GM06990 (cell line): ENCODE data around the gene TNF.

Experiments
- DNase-seq: peaks from one replicate; pipeline ENCODE4 v3.0.0-alpha.2; 2011; ENCODE audit not compliant: insufficient read length; ENCODE audit errors: extremely low read depth
- H3K27me3 ChIP-seq: replicated peaks from 2 replicates; pipeline ENCODE4 v1.6.0; 2011; ENCODE audit warnings: low read length; ENCODE audit not compliant: control insufficient read depth, insufficient read depth
- H3K36me3 ChIP-seq: 2 replicates; pipeline ENCODE4 v1.5.1; 2011; ENCODE audit warnings: low read length; ENCODE audit not compliant: control insufficient read depth, insufficient read depth
- H3K4me3 ChIP-seq: replicated peaks from 2 replicates; pipeline ENCODE4 v1.5.1; 2011; ENCODE audit warnings: low read depth, mild to moderate bottlenecking, control low read depth, low read length
- TF ChIP-seq, protein P1 (sequence below): IDR thresholded peaks from 2 replicates; pipeline ENCODE4 v1.5.1; 2011; ENCODE audit warnings: low read length, control low read depth, mild to moderate bottlenecking, inconsistent platforms; ENCODE audit not compliant: insufficient read depth, poor library complexity, severe bottlenecking

TNF gene

GRCh38 chr6:31541059-31541657 lies 34.2 kb upstream of the TNF start:
- Histone ChIP-seq H3K4me3 (peak overlapping the region; percentile 95), H3K36me3 (peaks cover 23% of the 10 kb centered on the region), H3K27me3 (no peaks in the 10 kb centered on the region)
- TF ChIP-seq, protein P1, sequence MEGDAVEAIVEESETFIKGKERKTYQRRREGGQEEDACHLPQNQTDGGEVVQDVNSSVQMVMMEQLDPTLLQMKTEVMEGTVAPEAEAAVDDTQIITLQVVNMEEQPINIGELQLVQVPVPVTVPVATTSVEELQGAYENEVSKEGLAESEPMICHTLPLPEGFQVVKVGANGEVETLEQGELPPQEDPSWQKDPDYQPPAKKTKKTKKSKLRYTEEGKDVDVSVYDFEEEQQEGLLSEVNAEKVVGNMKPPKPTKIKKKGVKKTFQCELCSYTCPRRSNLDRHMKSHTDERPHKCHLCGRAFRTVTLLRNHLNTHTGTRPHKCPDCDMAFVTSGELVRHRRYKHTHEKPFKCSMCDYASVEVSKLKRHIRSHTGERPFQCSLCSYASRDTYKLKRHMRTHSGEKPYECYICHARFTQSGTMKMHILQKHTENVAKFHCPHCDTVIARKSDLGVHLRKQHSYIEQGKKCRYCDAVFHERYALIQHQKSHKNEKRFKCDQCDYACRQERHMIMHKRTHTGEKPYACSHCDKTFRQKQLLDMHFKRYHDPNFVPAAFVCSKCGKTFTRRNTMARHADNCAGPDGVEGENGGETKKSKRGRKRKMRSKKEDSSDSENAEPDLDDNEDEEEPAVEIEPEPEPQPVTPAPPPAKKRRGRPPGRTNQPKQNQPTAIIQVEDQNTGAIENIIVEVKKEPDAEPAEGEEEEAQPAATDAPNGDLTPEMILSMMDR = no peak
- no peak for DNase-seq

DNA sequence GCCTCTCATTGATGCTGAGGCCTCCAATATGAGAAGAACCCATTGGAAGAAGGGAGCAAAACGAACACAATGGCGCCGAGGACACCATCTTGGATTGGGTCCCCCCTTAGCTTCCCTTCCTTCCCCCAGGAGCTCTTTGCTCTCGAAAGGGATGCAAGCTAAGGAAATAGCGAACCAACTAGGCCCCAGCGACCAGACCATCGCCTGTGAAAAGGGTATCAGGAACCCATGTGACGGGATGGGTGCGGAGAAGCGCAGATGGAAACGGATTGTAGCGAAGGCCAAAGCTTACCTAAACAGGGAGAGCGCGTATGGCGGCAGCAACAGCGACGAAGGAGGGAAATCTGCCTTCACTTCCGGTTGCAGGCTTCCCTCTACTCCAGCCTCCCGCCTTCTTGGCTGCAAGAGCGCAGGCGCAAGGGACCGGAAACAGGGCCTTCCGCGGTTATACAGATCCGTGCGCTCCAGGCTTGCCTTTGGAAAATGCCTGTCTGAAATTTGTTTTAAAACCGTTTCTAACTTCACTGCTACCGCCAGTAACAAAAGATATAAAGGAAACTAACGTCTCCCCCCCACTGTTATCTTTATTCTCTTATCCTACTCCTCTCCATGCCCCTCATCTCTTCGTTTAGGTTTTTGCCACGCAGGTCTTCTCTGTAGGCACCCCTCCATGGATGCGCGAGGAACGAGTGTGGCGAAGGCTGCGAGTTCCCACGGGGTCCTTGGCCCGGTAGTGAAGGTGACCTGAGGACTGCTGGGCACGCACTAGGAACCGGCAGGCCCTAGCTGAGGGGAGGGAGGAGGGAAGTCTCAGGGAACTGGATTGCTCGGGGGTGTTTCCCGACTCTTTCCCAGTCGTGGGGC lies 33.5 kb upstream of the TNF start, which contains the start of gene DDX39B:
TSS of gene DDX39B (minus strand) at position 346 of the 864 bp plus-strand sequence. CDS start 1,471 bp downstream, outside the sequence.
- peak; percentile 93 for DNase-seq
- Histone ChIP-seq H3K36me3 (peaks cover 16% of the 10 kb centered on the region), H3K27me3 (no peaks in the 10 kb centered on the region), H3K4me3 (peak within 1 kb of the TSS; percentile 95)
- TF ChIP-seq, protein P1 = no peak

- no peak overlapping the region for H3K4me3 ChIP-seq
- no peaks in the 10 kb centered on the region for H3K27me3 ChIP-seq
- DNase-seq = no peak
- H3K36me3 ChIP-seq = peaks cover 8% of the 10 kb centered on the region
- TF ChIP-seq, protein P1 = no peak
Measured at GRCh38 chr6:31543639-31544038, 31.7 kb upstream of the TNF start.

GRCh38 chr6:31544676-31545075 lies 30.7 kb upstream of the TNF start:
- no peaks in the 10 kb centered on the region for H3K27me3 ChIP-seq
- H3K4me3 ChIP-seq = no peak overlapping the region
- H3K36me3 ChIP-seq = peaks cover 6% of the 10 kb centered on the region
- no peak for DNase-seq
- TF ChIP-seq, protein P1 = no peak

- Histone ChIP-seq H3K4me3 (no peak overlapping the region), H3K27me3 (no peaks in the 10 kb centered on the region), H3K36me3 (no peaks in the 10 kb centered on the region)
- TF ChIP-seq, protein P1 = no peak
- no peak for DNase-seq
Measured at GRCh38 chr6:31545291-31545690, 30.1 kb upstream of the TNF start.
